Activated T-cell treated with anti-CD3 and anti-CD28 coated beads, Interleukin-2, amount 50 U/mL, for 72 hours (primary cell): ENCODE data around the gene CNGA2. TPM values are rescaled to one million over a fixed set of nuclear protein-coding genes. Genes with fewer than 3 reads are reported as not detected.

Experiments
- total RNA-seq, 2 donors: library from RNA; stranded (reverse); gene quantifications; one replicate each; pipeline ENCODE4 v1.2.3, GENCODE V29; 2022

Gene CNGA2
- total RNA-seq, 2 donors from 2014 or later = not detected

Other genes with a start within 250 kb of the CNGA2 start
- gene PASD1, start 171.1 kb upstream of the CNGA2 start, total RNA-seq = not detected
- gene PRRG3, start 39.3 kb upstream of the CNGA2 start, total RNA-seq = not detected
- gene FATE1, start 18.7 kb upstream of the CNGA2 start, total RNA-seq = not detected
- not detected for gene MAGEA4, start 178.1 kb downstream of the CNGA2 start, total RNA-seq
- gene GABRE, start 239.9 kb downstream of the CNGA2 start, total RNA-seq = not detected